ENCODE data around the gene PHGDH.

- TF ChIP-seq POLR2A (IDR thresholded peaks at IDR 0.05) (no peak), CTCF (IDR thresholded peaks at IDR 0.05 in 8 of 11, conservative IDR thresholded peaks at IDR 0.05 in 3 of 11) (no peak), POLR2AphosphoS5 (IDR thresholded peaks at IDR 0.05) (no peak)
Observed at GRCh38 chr1:119680723-119681122, 31.0 kb upstream of the PHGDH start.
